SK-N-SH (cell line): Measurements from ENCODE around the gene C20orf96. TPM values are rescaled to one million over a fixed set of nuclear protein-coding genes. Genes with fewer than 3 reads are reported as not detected.

ENCODE experiments used
- CTCF ChIA-PET: fragments of 300-600, 350-600 bp; formaldehyde crosslinking; extraction: SDS; loops from one replicate; lab custom pipeline; 2021; lab: Yijun Ruan, JAX
- POLR2A ChIA-PET: fragments of 350-600 bp; sonication (Branson Sonifier 250); formaldehyde crosslinking; extraction: SDS; loops from one replicate; lab custom pipeline; 2020; ENCODE audit warnings: antibody characterized with exemption, inconsistent platforms; lab: Yijun Ruan, JAX
- DNase-seq: peaks from one replicate; pipeline ENCODE4 v3.0.0; 2012
- H2AFZ ChIP-seq: fragments of 200-600 bp; sonication (generic); 2 replicates; pipeline ENCODE4 v1.8.1; 2016; ENCODE audit warnings: antibody characterized with exemption, mild to moderate bottlenecking, low read depth
- H3F3A ChIP-seq: fragments of 200-600 bp; sonication (generic); replicated peaks from 2 replicates; pipeline ENCODE3; 2016; ENCODE audit warnings: antibody characterized with exemption, mild to moderate bottlenecking; ENCODE audit not compliant: insufficient read depth
- H3K27ac ChIP-seq, 2 experiments: fragments of 200-500 bp in 1 of 2; fragments of 200-600 bp in 1 of 2; sonication (Bioruptor generic) in 1 of 2; sonication (generic), shearing (Covaris generic) in 1 of 2; 2 replicates each; pipeline versions ENCODE4 v1.5.1 to v1.6.1; 2014 to 2016; ENCODE audit warnings: low read depth in 2 of 2, inconsistent platforms in 1 of 2, low read length in 1 of 2, mild to moderate bottlenecking in 1 of 2, mixed read lengths in 1 of 2
- H3K27me3 ChIP-seq: fragments of 200-600 bp; sonication (generic), shearing (Covaris generic); 2 replicates; pipeline ENCODE4 v1.6.1; 2016; ENCODE audit warnings: mixed run types; ENCODE audit not compliant: insufficient read depth
- H3K36me3 ChIP-seq, 2 experiments: fragments of 200-500 bp in 1 of 2; fragments of 200-600 bp in 1 of 2; sonication (Bioruptor generic) in 1 of 2; sonication (generic) in 1 of 2; replicated peaks in 1 of 2; 2 replicates each; pipeline versions ENCODE3 to v1.5.1; 2014 to 2016; ENCODE audit warnings: low read length in 1 of 2, mild to moderate bottlenecking in 1 of 2; ENCODE audit not compliant: insufficient read depth in 2 of 2, control insufficient read depth in 1 of 2
- H3K4me1 ChIP-seq, 2 experiments: fragments of 200-500 bp in 1 of 2; fragments of 200-600 bp in 1 of 2; sonication (Bioruptor generic) in 1 of 2; sonication (generic), shearing (Covaris generic) in 1 of 2; 2 replicates each; pipeline versions ENCODE4 v1.5.1 to v1.6.1; 2014 to 2016; ENCODE audit warnings: low read depth in 1 of 2, low read length in 1 of 2, mixed run types in 1 of 2; ENCODE audit not compliant: insufficient read depth in 2 of 2, control insufficient read depth in 1 of 2
- H3K4me2 ChIP-seq: fragments of 200-600 bp; sonication (generic), shearing (Covaris generic); 2 replicates; pipeline ENCODE4 v1.6.1; 2017; ENCODE audit warnings: mixed run types
- H3K4me3 ChIP-seq, 2 experiments: fragments of 200-500 bp in 1 of 2; fragments of 200-600 bp in 1 of 2; sonication (Bioruptor generic) in 1 of 2; sonication (generic), shearing (Covaris generic) in 1 of 2; 2 replicates each; pipeline versions ENCODE4 v1.5.1 to v1.8.1; 2014 to 2016; ENCODE audit warnings: low read depth in 2 of 2, inconsistent platforms in 1 of 2, low read length in 1 of 2, mild to moderate bottlenecking in 1 of 2, mixed read lengths in 1 of 2, moderate library complexity in 1 of 2
- H3K79me2 ChIP-seq: fragments of 200-600 bp; sonication (generic); 2 replicates; pipeline ENCODE4 v1.8.1; 2017; ENCODE audit warnings: mild to moderate bottlenecking; ENCODE audit not compliant: insufficient read depth
- H3K9ac ChIP-seq: fragments of 200-600 bp; sonication (generic); 2 replicates; pipeline ENCODE4 v1.6.1; 2017; ENCODE audit warnings: mixed run types
- H3K9me2 ChIP-seq: fragments of 200-600 bp; sonication (generic); 2 replicates; pipeline ENCODE4 v1.6.1; 2017; ENCODE audit warnings: mixed run types
- H3K9me3 ChIP-seq: fragments of 200-600 bp; sonication (generic); 2 replicates; pipeline ENCODE4 v1.6.1; 2017; ENCODE audit warnings: mixed run types, mild to moderate bottlenecking, moderate library complexity
- H4K20me1 ChIP-seq: fragments of 200-600 bp; sonication (generic); 2 replicates; pipeline ENCODE4 v1.6.1; 2017; ENCODE audit warnings: mild to moderate bottlenecking, mixed run types; ENCODE audit not compliant: insufficient read depth
- ELF1 ChIP-seq: IDR thresholded peaks from 2 replicates; pipeline ENCODE4 v1.4.0; 2012
- FOSL2 ChIP-seq: IDR thresholded peaks from 2 replicates; pipeline ENCODE4 v1.4.0; 2012; ENCODE audit warnings: low read depth, mild to moderate bottlenecking, moderate library complexity, borderline replicate concordance
- GABPA ChIP-seq: IDR thresholded peaks from 2 replicates; pipeline ENCODE4 v1.4.0; 2012; ENCODE audit warnings: low read depth, mild to moderate bottlenecking
- GATA2 ChIP-seq: sonication (generic); formaldehyde crosslinking; IDR thresholded peaks from 2 replicates; pipeline ENCODE4 v1.5.0; 2020; ENCODE audit warnings: mild to moderate bottlenecking, missing genetic modification reagents
- MXI1 ChIP-seq: IDR thresholded peaks from 2 replicates; pipeline ENCODE4 v1.6.1; 2012; ENCODE audit warnings: mild to moderate bottlenecking, low read depth, low read length, improper control_type of control experiment
- POLR2AphosphoS5 ChIP-seq: IDR thresholded peaks from 2 replicates; pipeline ENCODE4 v1.6.1; 2012; ENCODE audit warnings: low read depth, low read length
- RAD21 ChIP-seq: IDR thresholded peaks from 2 replicates; pipeline ENCODE4 v1.6.1; 2012; ENCODE audit warnings: mild to moderate bottlenecking, low read length
- RXRA ChIP-seq: IDR thresholded peaks from 2 replicates; pipeline ENCODE4 v1.4.0; 2012; ENCODE audit warnings: low read depth, mild to moderate bottlenecking, borderline replicate concordance
- SIN3A ChIP-seq: IDR thresholded peaks from 2 replicates; pipeline ENCODE4 v1.6.1; 2012; ENCODE audit warnings: low read depth, mild to moderate bottlenecking, low read length, moderate library complexity, borderline replicate concordance
- TCF12 ChIP-seq: IDR thresholded peaks from 2 replicates; pipeline ENCODE4 v1.4.0; 2012
- USF1 ChIP-seq: IDR thresholded peaks from 2 replicates; pipeline ENCODE4 v1.4.0; 2012; ENCODE audit warnings: low read depth, borderline replicate concordance
- USF2 ChIP-seq: fragments of 150-350 bp; IDR thresholded peaks from 2 replicates; pipeline ENCODE4 v1.6.1; 2017; ENCODE audit warnings: antibody characterized with exemption, low read length, low read depth, borderline replicate concordance
- YY1 ChIP-seq: IDR thresholded peaks from 2 replicates; pipeline ENCODE4 v1.4.0; 2012; ENCODE audit warnings: low read depth, mild to moderate bottlenecking
- ZBTB33 ChIP-seq: IDR thresholded peaks from 2 replicates; pipeline ENCODE4 v1.4.0; 2012; ENCODE audit warnings: low read depth, borderline replicate concordance
- WGBS: methylation state at CpG from one replicate; pipeline ENCODE4 v1.1.6; 2017; ENCODE audit warnings: low lambda C conversion rate; 5-methylcytosine and 5-hydroxymethylcytosine counted together
- polyA plus RNA-seq, 3 experiments: library from polyadenylated mRNA; depleted of rRNA; stranded (reverse); fragments of >200 nt; gene quantifications; 2 replicates each; pipeline ENCODE4 v1.2.3, GENCODE V29; 2012
- TF ChIP-seq, protein P1 (sequence below): IDR thresholded peaks from 2 replicates; pipeline ENCODE4; 2012
- TF ChIP-seq, protein P2 (sequence below): fragments of 150-350 bp; IDR thresholded peaks from 2 replicates; pipeline ENCODE4 v1.6.1; 2016; ENCODE audit warnings: mild to moderate bottlenecking, low read depth, low read length
- TF ChIP-seq, protein P3 (sequence below): IDR thresholded peaks from 2 replicates; pipeline ENCODE4 v1.4.0; 2012; ENCODE audit warnings: low read depth
- TF ChIP-seq, protein P4 (sequence below): fragments of 200-600 bp; sonication (generic); IDR thresholded peaks from 2 replicates; pipeline ENCODE4 v1.6.1; 2017; ENCODE audit warnings: antibody characterized with exemption, mild to moderate bottlenecking, moderate library complexity

The C20orf96 gene
- polyA plus RNA-seq, 1 of the 3 experiments (the other 2 are of a cell fraction) = 16.6 TPM

DNA sequence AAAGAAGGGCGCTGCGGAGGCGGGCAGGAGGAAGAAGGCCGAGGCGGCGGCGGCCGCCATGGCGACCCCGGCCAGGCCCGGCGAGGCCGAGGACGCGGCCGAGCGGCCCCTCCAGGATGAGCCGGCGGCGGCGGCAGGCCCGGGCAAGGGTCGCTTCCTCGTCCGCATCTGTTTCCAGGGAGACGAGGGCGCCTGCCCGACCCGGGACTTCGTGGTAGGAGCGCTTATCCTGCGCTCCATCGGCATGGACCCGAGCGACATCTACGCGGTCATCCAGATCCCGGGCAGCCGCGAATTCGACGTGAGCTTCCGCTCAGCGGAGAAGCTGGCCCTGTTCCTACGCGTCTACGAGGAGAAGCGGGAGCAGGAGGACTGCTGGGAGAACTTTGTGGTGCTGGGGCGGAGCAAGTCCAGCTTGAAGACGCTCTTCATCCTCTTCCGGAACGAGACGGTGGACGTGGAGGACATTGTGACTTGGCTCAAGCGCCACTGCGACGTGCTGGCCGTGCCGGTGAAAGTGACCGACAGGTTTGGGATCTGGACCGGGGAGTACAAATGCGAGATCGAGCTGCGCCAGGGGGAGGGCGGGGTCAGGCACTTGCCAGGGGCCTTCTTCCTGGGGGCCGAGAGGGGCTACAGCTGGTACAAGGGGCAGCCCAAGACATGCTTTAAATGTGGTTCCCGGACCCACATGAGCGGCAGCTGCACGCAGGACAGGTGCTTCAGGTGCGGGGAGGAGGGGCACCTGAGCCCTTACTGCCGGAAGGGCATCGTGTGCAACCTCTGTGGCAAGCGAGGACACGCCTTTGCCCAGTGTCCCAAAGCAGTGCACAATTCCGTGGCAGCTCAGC is 7.6 kb upstream of the C20orf96 start:
- H3K36me3 ChIP-seq = peaks cover 15 to 20% of the 10 kb centered on the region in 2 experiments
- H4K20me1 ChIP-seq = peaks cover 16% of the 10 kb centered on the region
- H2AFZ ChIP-seq = peak overlapping the region; percentile 19; the same call in 1 of the 2 replicates
- peaks cover 20 to 24% of the 10 kb centered on the region in 2 experiments for H3K4me1 ChIP-seq
- H3F3A ChIP-seq = peaks cover 16% of the 10 kb centered on the region
- H3K9me2 ChIP-seq = no peaks in the 10 kb centered on the region
- H3K9me3 ChIP-seq = no peaks in the 10 kb centered on the region
- H3K27ac ChIP-seq = peak overlapping the region; percentile 86 to 95
- peak overlapping the region; percentile 95 for H3K9ac ChIP-seq
- DNase-seq = peak; percentile 65
- CTCF ChIA-PET = interaction anchor here (1.0 to 3.3 kb wide), 4 partner anchors 11 to 33 kb away, joined by 3 to 23 read pairs (median 10); partner anchors contain the start of gene SOX12
- H3K27me3 ChIP-seq = no peaks in the 10 kb centered on the region
- H3K4me2 ChIP-seq = peak overlapping the region; percentile 86
- peak overlapping the region; percentile 87 to 93 for H3K4me3 ChIP-seq
- H3K79me2 ChIP-seq = peaks cover 34% of the 10 kb centered on the region
- POLR2A ChIA-PET = interaction anchor here (1.3 to 4.8 kb wide), 4 partner anchors 12 to 49 kb away, joined by 6 to 29 read pairs (median 10); partner anchors contain the start of genes NRSN2 and SOX12
- WGBS = under 1% methylated on average over 36 of the region's 75 CpGs
- TF ChIP-seq, protein P1, sequence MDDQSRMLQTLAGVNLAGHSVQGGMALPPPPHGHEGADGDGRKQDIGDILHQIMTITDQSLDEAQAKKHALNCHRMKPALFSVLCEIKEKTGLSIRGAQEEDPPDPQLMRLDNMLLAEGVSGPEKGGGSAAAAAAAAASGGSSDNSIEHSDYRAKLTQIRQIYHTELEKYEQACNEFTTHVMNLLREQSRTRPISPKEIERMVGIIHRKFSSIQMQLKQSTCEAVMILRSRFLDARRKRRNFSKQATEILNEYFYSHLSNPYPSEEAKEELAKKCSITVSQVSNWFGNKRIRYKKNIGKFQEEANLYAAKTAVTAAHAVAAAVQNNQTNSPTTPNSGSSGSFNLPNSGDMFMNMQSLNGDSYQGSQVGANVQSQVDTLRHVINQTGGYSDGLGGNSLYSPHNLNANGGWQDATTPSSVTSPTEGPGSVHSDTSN = no peak
- TF ChIP-seq SIN3A (0 out of 2 replicates have a peak, but pooled peaks have one; percentile 10), YY1 (peak; percentile 11; the same call in 1 of the 2 replicates), MXI1 (0 out of 2 replicates have a peak, but pooled peaks have one; percentile 8), TCF12 (no peak), ZBTB33 (no peak), GABPA (peak; percentile 24; the same call in 1 of the 2 replicates), ELF1 (no peak), RAD21 (no peak), GATA2 (CRISPR knock-in tag) (no peak), USF1 (no peak), RXRA (no peak), POLR2AphosphoS5 (peak; percentile 64), FOSL2 (no peak), USF2 (no peak)
- TF ChIP-seq, protein P2, sequence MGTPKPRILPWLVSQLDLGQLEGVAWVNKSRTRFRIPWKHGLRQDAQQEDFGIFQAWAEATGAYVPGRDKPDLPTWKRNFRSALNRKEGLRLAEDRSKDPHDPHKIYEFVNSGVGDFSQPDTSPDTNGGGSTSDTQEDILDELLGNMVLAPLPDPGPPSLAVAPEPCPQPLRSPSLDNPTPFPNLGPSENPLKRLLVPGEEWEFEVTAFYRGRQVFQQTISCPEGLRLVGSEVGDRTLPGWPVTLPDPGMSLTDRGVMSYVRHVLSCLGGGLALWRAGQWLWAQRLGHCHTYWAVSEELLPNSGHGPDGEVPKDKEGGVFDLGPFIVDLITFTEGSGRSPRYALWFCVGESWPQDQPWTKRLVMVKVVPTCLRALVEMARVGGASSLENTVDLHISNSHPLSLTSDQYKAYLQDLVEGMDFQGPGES = no peak
- TF ChIP-seq, protein P3, sequence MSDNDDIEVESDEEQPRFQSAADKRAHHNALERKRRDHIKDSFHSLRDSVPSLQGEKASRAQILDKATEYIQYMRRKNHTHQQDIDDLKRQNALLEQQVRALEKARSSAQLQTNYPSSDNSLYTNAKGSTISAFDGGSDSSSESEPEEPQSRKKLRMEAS = no peak; the same call in 1 of the 2 replicates
- TF ChIP-seq, protein P4, sequence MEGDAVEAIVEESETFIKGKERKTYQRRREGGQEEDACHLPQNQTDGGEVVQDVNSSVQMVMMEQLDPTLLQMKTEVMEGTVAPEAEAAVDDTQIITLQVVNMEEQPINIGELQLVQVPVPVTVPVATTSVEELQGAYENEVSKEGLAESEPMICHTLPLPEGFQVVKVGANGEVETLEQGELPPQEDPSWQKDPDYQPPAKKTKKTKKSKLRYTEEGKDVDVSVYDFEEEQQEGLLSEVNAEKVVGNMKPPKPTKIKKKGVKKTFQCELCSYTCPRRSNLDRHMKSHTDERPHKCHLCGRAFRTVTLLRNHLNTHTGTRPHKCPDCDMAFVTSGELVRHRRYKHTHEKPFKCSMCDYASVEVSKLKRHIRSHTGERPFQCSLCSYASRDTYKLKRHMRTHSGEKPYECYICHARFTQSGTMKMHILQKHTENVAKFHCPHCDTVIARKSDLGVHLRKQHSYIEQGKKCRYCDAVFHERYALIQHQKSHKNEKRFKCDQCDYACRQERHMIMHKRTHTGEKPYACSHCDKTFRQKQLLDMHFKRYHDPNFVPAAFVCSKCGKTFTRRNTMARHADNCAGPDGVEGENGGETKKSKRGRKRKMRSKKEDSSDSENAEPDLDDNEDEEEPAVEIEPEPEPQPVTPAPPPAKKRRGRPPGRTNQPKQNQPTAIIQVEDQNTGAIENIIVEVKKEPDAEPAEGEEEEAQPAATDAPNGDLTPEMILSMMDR = no peak
